ENCODE results near the gene RGP1.

Gene RGP1

DNA sequence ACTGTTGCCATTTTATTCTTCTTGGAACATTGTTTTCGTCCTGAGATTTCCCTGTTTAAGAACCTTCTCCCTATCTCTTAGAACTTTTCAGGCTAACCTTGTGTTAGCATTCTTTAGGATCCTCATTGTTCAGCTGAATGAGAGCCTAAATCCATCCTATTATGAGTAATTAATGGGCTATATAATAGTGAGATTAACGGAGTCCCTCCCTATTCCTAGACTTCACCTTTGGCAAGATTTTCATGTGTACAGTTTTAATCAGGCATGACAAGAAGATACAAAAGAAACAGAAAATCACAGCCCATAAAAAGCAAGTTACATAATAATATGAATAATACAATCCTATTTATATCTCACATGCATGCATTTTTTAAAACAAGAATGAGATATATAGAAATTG, 14.1 kb downstream of the RGP1 start:
- peaks cover 5% of the 10 kb centered on the region for H3K4me1 ChIP-seq (ENCODE audit: control insufficient read depth, insufficient read depth, low read length)

DNA sequence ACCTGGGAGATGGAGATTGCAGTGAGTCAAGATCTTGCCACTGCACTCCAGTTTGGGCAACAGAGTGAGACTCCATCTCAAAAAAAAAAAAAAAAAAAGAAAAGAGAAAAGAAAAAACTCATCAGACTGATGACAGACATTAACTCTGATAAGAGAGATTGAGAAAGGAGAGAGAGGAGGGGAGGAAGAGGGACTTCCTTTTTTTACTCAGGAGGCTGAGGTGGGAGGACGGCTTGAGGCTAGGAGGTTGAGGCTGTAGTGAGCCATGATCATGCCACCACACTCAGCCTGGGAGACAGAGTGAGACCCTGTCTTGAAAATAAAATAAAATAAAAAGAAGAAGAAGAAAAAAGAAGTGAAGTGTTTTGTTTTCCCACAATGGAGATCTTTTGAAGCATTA, 14.7 kb downstream of the RGP1 start:
- no peaks in the 10 kb centered on the region for H3K27me3 ChIP-seq (ENCODE audit: control insufficient read depth, insufficient read depth, low read length)
- no peaks in the 10 kb centered on the region for H3K36me3 ChIP-seq (ENCODE audit: control insufficient read depth, insufficient read depth, low read length)
- no peaks in the 10 kb centered on the region for H3K9me3 ChIP-seq (ENCODE audit: control insufficient read depth, insufficient read depth, low read length)
- H3K9ac ChIP-seq (ENCODE audit: low read depth, low read length), result no peak overlapping the region
- H3K4me3 ChIP-seq (ENCODE audit: low read depth, low read length), result no peak overlapping the region
- peaks cover 5% of the 10 kb centered on the region for H3K4me1 ChIP-seq (ENCODE audit: control insufficient read depth, insufficient read depth, low read length)

More for the DNA sequence above, 14.1 kb downstream of the RGP1 start:
- no peak overlapping the region for H3K9ac ChIP-seq (ENCODE audit: low read depth, low read length)
- H3K36me3 ChIP-seq (ENCODE audit: control insufficient read depth, insufficient read depth, low read length), result no peaks in the 10 kb centered on the region
- no peak overlapping the region for H3K4me3 ChIP-seq (ENCODE audit: low read depth, low read length)
- no peaks in the 10 kb centered on the region for H3K27me3 ChIP-seq (ENCODE audit: control insufficient read depth, insufficient read depth, low read length)
- H3K9me3 ChIP-seq (ENCODE audit: control insufficient read depth, insufficient read depth, low read length), result no peaks in the 10 kb centered on the region

DNA sequence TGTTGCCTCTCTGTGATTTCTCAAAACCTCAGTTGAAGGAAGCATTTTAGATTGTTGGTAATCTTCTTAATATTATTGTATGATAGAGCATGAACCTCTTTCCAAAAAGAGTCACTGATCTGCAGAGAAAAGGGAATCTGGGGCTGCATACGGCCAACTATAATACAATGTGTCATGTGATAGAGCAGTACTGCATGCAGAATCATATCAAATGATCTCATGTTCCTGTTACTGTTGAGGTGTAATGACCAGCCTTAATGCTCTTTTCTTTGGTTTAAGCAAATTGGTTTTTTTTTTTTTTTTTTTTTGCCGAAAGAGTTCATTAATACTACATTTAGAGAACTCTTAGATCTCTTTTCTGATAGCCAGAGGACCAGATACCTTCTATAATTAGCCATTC, 17.9 kb downstream of the RGP1 start:
- Histone ChIP-seq H3K36me3 (ENCODE audit: control insufficient read depth, insufficient read depth, low read length) (no peaks in the 10 kb centered on the region), H3K9me3 (ENCODE audit: control insufficient read depth, insufficient read depth, low read length) (no peaks in the 10 kb centered on the region), H3K4me3 (ENCODE audit: low read depth, low read length) (no peak overlapping the region), H3K4me1 (ENCODE audit: control insufficient read depth, insufficient read depth, low read length) (no peaks in the 10 kb centered on the region), H3K9ac (ENCODE audit: low read depth, low read length) (no peak overlapping the region), H3K27me3 (ENCODE audit: control insufficient read depth, insufficient read depth, low read length) (no peaks in the 10 kb centered on the region)

- Histone ChIP-seq H3K27me3 (ENCODE audit: control insufficient read depth, insufficient read depth, low read length) (no peaks in the 10 kb centered on the region), H3K9ac (ENCODE audit: low read depth, low read length) (no peak overlapping the region), H3K9me3 (ENCODE audit: control insufficient read depth, insufficient read depth, low read length) (no peaks in the 10 kb centered on the region), H3K4me3 (ENCODE audit: low read depth, low read length) (no peak overlapping the region), H3K4me1 (ENCODE audit: control insufficient read depth, insufficient read depth, low read length) (no peaks in the 10 kb centered on the region), H3K36me3 (ENCODE audit: control insufficient read depth, insufficient read depth, low read length) (no peaks in the 10 kb centered on the region)
These were observed 18.4 kb downstream of the RGP1 start for GRCh38 chr9:35767458-35767857.

GRCh38 chr9:35769763-35770162, 20.7 kb downstream of the RGP1 start:
- no peaks in the 10 kb centered on the region for H3K9me3 ChIP-seq (ENCODE audit: control insufficient read depth, insufficient read depth, low read length)
- H3K4me1 ChIP-seq (ENCODE audit: control insufficient read depth, insufficient read depth, low read length), result no peaks in the 10 kb centered on the region
- no peak overlapping the region for H3K9ac ChIP-seq (ENCODE audit: low read depth, low read length)
- H3K27me3 ChIP-seq (ENCODE audit: control insufficient read depth, insufficient read depth, low read length), result no peaks in the 10 kb centered on the region
- no peak overlapping the region for H3K4me3 ChIP-seq (ENCODE audit: low read depth, low read length)
- H3K36me3 ChIP-seq (ENCODE audit: control insufficient read depth, insufficient read depth, low read length), result no peaks in the 10 kb centered on the region

GRCh38 chr9:35771075-35771433, 22.0 kb downstream of the RGP1 start:
- H3K4me1 ChIP-seq (ENCODE audit: control insufficient read depth, insufficient read depth, low read length), result peaks cover 10% of the 10 kb centered on the region
- no peaks in the 10 kb centered on the region for H3K36me3 ChIP-seq (ENCODE audit: control insufficient read depth, insufficient read depth, low read length)
- no peak overlapping the region for H3K4me3 ChIP-seq (ENCODE audit: low read depth, low read length)
- H3K9ac ChIP-seq (ENCODE audit: low read depth, low read length), result no peak overlapping the region
- no peaks in the 10 kb centered on the region for H3K9me3 ChIP-seq (ENCODE audit: control insufficient read depth, insufficient read depth, low read length)
- H3K27me3 ChIP-seq (ENCODE audit: control insufficient read depth, insufficient read depth, low read length), result no peaks in the 10 kb centered on the region

DNA sequence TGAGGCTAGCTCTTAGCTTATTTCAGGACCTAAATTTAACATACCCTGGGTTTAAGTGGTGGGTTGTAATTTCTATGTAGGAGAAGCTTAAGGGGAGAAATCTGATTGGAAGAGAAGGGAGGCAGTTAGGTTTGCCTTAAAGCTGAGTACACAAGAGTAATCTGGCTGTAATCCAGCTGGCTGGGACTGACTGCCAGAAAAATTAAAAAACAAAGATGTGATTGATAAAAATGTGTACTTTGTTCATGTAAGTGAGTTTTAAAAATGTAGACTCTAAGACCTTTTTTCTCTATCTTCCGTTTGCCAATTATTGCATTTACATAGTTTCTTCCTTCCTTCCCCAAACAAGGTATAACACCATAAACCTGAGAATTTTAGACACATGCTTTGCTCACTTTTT, 22.4 kb downstream of the RGP1 start:
- Histone ChIP-seq H3K9ac (ENCODE audit: low read depth, low read length) (no peak overlapping the region), H3K36me3 (ENCODE audit: control insufficient read depth, insufficient read depth, low read length) (no peaks in the 10 kb centered on the region), H3K27me3 (ENCODE audit: control insufficient read depth, insufficient read depth, low read length) (no peaks in the 10 kb centered on the region), H3K4me3 (ENCODE audit: low read depth, low read length) (no peak overlapping the region), H3K9me3 (ENCODE audit: control insufficient read depth, insufficient read depth, low read length) (no peaks in the 10 kb centered on the region), H3K4me1 (ENCODE audit: control insufficient read depth, insufficient read depth, low read length) (peaks cover 11% of the 10 kb centered on the region)

GRCh38 chr9:35771943-35772342, 22.9 kb downstream of the RGP1 start:
- Histone ChIP-seq H3K9me3 (ENCODE audit: control insufficient read depth, insufficient read depth, low read length) (no peaks in the 10 kb centered on the region), H3K9ac (ENCODE audit: low read depth, low read length) (no peak overlapping the region), H3K4me3 (ENCODE audit: low read depth, low read length) (no peak overlapping the region), H3K27me3 (ENCODE audit: control insufficient read depth, insufficient read depth, low read length) (no peaks in the 10 kb centered on the region), H3K4me1 (ENCODE audit: control insufficient read depth, insufficient read depth, low read length) (peaks cover 11% of the 10 kb centered on the region), H3K36me3 (ENCODE audit: control insufficient read depth, insufficient read depth, low read length) (no peaks in the 10 kb centered on the region)

DNA sequence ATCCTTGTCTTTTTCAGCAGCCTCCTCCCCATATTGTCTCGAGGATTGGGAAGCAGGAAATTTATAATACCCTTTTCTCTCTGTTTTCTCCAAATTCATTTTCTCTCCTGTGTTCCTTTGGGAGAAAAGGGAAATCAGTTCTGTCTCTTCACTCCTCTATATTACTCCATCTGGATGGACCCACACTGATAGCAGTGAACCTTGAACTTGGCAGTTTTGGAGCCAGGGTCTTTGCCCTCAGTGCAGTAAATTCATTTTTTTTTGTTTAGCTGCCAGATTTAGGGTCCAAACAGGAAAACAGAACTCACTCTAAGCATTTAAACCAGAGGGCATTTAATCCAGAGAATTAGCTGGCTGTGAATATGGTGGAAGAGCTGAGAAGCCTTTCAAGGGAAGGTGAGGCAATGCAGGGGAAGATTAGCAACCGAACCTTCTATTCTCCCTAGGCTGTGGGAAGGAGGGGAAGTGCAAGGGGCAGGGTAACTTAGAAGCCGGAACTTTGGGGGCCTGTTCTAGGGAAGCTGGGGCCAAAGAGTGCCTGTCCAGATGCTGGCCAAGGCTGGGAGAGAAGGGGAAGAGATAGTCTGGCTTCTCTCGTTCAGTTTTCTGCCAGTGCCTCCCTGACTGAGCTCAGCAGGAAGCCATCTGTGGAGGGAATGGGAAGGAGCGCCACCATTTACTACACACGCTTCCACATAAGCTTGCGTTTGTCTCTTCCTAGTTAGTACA, 26.0 kb downstream of the RGP1 start:
- Histone ChIP-seq H3K4me3 (ENCODE audit: low read depth, low read length) (no peak overlapping the region), H3K9me3 (ENCODE audit: control insufficient read depth, insufficient read depth, low read length) (no peaks in the 10 kb centered on the region), H3K4me1 (ENCODE audit: control insufficient read depth, insufficient read depth, low read length) (peaks cover 11% of the 10 kb centered on the region), H3K9ac (ENCODE audit: low read depth, low read length) (no peak overlapping the region), H3K27me3 (ENCODE audit: control insufficient read depth, insufficient read depth, low read length) (no peaks in the 10 kb centered on the region), H3K36me3 (ENCODE audit: control insufficient read depth, insufficient read depth, low read length) (no peaks in the 10 kb centered on the region)

- no peaks in the 10 kb centered on the region for H3K9me3 ChIP-seq (ENCODE audit: control insufficient read depth, insufficient read depth, low read length)
- H3K9ac ChIP-seq (ENCODE audit: low read depth, low read length), result no peak overlapping the region
- peaks cover 11% of the 10 kb centered on the region for H3K4me1 ChIP-seq (ENCODE audit: control insufficient read depth, insufficient read depth, low read length)
- H3K27me3 ChIP-seq (ENCODE audit: control insufficient read depth, insufficient read depth, low read length), result no peaks in the 10 kb centered on the region
- no peak overlapping the region for H3K4me3 ChIP-seq (ENCODE audit: low read depth, low read length)
- no peaks in the 10 kb centered on the region for H3K36me3 ChIP-seq (ENCODE audit: control insufficient read depth, insufficient read depth, low read length)
These were observed 26.9 kb downstream of the RGP1 start for GRCh38 chr9:35776018-35776417.

DNA sequence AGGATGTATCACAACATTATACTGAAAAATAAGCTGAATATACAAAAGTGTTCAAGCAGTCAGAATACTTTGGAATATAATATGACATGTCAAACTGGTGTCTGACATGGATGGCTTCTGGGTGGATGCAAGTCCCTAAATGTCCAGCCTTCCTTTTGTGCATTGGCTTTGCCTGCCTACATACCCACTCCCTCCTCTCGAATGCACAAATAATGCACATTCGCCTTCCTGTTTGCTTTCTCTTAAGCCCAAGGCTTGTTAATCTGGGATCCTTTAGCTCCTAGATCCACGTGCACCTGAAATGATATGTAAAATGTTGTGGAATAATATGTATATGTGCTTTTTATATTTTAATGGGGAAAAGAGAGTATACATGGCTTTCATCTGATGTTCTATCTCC, 29.4 kb downstream of the RGP1 start:
- H3K27me3 ChIP-seq (ENCODE audit: control insufficient read depth, insufficient read depth, low read length), result no peaks in the 10 kb centered on the region
- H3K9ac ChIP-seq (ENCODE audit: low read depth, low read length), result no peak overlapping the region
- peaks cover 11% of the 10 kb centered on the region for H3K4me1 ChIP-seq (ENCODE audit: control insufficient read depth, insufficient read depth, low read length)
- no peak overlapping the region for H3K4me3 ChIP-seq (ENCODE audit: low read depth, low read length)
- H3K9me3 ChIP-seq (ENCODE audit: control insufficient read depth, insufficient read depth, low read length), result no peaks in the 10 kb centered on the region
- H3K36me3 ChIP-seq (ENCODE audit: control insufficient read depth, insufficient read depth, low read length), result no peaks in the 10 kb centered on the region

GRCh38 chr9:35781066-35781465, 32.0 kb downstream of the RGP1 start:
- Histone ChIP-seq H3K9me3 (ENCODE audit: control insufficient read depth, insufficient read depth, low read length) (no peaks in the 10 kb centered on the region), H3K27me3 (ENCODE audit: control insufficient read depth, insufficient read depth, low read length) (no peaks in the 10 kb centered on the region), H3K4me1 (ENCODE audit: control insufficient read depth, insufficient read depth, low read length) (peaks cover 1% of the 10 kb centered on the region), H3K9ac (ENCODE audit: low read depth, low read length) (no peak overlapping the region), H3K36me3 (ENCODE audit: control insufficient read depth, insufficient read depth, low read length) (no peaks in the 10 kb centered on the region), H3K4me3 (ENCODE audit: low read depth, low read length) (no peak overlapping the region)

All from iPS-15b (cell line).